GM21515 (cell line): ENCODE measurements around the gene HACD1.

Experiments used
- ATAC-seq: cut with Tn5 transposase; IDR thresholded peaks from one replicate; pipeline ENCODE4 v1.9.1; 2021; ENCODE audit not compliant: unreplicated experiment

HACD1 gene

DNA sequence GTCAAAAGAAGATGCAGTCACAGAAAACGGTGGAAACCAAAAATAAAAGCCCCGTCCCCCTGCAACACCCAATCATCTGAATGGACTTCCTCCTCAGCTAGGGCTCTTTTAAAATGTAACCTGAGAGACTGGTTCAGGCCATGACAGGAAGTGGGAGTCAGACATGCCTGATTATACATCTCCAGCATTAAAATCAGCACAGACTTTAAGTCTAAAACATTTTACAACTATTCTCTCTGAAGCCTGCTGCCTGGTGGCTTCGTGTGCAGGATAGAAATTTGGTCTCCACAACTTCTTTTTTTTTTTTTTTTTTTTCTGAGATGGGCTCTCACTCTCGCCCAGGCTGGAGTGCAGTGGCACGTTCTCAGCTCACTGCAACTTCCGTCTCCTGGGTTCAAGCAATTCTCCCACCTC is 30.3 kb downstream of the HACD1 start:
- no peak for ATAC-seq

DNA sequence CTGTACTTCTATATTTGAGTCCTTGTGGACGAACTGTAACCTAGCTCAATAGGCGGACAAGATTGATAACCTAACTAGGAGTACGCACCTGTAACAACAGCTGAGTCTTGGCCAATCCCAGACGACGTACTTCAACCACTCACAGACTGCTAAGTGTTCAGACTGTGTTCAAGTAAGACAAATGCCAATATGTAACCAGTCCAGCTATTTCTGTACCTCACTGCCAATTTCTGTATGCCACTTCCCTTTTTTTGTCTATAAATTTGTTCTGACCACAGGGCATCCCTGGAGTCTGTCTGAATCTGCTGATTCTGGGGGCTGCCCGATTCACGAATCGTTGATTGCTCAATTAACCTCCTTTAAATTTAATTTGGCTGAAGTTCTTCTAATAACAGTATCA is 32.2 kb downstream of the HACD1 start:
- ATAC-seq: peak; percentile 57

DNA sequence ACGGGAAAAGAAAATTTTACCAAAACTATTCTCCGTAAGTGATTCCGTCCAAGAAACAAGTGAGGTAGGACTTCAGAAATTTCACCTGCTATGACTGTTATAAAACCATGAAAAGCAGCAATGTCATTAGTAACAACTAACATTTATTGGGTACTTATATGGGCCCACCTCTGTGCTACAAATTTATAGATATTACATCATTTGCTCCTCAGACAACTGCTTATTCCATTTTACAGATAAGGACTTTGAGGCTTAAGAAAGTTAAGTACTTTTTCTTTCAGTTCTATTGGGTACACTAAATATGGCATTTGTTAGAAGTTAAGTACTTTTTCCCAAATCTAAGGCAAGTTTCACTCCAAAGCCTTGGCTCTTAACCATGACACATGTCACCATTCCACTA is 36.3 kb downstream of the HACD1 start:
- ATAC-seq: no peak

DNA sequence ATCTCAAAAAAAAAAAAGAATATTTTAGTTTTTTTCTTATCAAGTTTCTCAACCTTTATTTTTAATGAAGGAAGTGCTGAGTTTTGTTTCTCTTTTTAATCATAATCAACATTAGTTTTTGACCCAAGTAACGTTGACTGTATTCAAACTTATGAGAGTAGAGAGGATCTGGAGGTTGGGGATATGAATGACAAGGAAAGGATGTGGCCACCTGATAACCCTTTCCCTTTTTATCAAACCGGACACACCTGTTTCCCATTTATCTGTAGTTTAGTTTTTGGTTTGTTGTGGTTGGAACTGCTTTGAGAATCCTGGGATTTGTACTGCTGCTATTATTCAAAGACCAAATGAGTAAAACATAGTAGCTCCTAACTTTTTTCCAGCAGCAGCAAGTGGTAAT is 38.6 kb downstream of the HACD1 start:
- no peak for ATAC-seq

DNA sequence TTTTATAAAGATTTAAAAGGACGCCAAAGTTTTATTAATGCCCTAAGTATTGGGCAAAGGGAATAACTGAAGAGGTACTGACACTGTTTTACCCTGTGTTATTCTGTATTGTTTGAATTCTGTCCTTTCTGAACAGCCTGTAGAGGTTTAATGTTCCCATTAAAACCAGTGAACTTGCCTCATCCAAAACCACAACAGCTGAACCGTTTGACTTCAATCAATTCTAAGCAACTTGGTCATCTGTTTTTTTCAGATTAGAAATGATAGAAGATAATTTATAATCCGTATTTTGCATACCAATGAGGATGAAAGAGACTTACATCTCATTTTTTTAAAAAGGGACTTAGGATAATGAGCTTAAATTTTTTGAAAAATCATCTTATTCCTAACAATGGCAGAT is 40.4 kb downstream of the HACD1 start:
- no peak for ATAC-seq

DNA sequence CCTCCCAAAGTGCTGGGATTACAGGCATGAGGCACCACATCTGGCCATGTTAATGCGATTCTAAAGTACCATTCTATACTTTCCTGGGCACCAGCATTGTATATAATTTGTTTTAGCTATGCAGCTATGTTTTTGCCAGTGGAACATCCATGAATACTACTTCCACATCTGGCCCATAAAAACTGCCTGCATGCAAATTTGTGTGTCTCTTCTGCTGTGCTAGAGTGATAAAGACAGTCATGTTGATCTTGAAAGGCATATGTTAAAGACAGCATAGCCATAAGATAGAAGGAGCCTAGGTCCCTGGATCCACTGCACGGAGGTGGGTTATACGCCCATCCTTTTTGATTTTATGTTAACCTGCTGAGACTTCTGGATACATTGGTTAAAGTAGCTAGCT is 52.3 kb downstream of the HACD1 start:
- no peak for ATAC-seq

DNA sequence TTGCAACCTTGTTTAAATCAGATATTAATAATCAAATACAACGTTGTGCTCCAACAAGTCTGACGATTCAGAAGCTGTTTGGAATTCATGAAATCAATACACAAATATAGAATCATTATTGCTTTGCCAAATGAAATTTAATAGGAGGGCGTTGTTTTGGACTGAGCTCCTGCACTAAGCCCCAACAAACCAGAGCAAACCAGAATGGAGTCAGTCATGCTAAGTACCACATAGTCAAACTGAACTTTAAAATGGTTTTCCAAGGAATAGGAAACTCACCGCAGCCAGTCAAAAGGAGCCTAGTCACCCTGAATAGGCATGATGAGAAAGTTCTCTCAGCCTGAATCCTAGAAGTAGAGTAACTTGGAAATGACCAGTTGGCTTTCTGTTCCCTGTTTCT is 53.7 kb downstream of the HACD1 start:
- no peak for ATAC-seq

DNA sequence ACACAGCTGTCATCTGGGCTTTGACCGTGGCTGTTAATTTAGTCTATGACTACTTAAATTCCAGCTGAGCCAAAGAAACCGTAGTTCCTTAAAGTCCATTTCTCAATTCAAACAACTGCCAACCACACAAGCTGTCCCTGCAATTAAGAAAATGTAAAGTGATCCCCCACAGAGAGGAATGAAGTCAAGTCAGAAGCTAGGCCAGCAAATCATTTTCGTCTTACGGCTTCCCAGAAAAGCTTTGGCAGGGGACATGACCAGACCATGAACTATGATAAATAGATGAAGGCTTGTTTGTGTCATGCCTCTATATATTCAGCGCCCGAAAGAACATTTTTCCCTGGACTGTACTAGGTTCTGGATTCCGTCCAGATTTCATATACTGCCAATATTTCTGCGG is 54.6 kb downstream of the HACD1 start:
- no peak for ATAC-seq

DNA sequence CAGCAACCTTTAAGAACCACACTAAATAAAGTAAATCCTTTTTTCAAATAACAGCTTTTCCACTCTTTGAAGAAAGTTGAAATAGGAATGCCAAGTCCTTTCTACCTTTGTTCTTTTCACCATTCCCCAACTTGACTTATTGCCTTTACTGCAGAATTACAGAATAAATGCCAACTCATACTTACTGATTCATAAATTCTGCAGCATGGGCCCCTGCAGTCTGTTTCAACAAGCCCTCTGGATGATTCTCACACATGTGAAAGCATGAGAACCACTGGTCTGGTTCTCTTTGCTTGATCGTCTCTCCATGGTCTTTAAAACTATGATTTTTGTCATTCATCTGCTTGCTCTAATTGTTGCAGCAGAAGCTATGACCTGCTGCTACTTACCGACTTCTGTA is 56.1 kb downstream of the HACD1 start:
- ATAC-seq: no peak

DNA sequence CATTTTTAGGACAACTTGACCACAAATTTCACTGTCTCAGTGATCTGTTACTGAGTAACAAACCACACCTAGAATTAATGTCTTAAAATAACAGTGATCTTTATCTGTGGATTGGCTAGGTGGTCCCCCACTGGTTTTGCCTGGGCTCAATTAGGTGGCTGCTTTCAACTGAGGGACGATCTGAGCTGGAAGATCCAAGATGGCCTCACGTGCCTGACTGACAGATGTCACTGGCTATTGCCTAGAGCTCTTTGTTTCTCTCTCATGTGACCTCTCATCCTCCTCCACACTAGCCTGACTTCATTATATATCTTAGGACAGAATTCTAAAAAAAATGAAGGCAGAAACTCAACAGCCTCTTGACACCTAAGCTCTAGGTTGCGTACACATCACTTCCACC is 59.7 kb downstream of the HACD1 start:
- no peak for ATAC-seq

DNA sequence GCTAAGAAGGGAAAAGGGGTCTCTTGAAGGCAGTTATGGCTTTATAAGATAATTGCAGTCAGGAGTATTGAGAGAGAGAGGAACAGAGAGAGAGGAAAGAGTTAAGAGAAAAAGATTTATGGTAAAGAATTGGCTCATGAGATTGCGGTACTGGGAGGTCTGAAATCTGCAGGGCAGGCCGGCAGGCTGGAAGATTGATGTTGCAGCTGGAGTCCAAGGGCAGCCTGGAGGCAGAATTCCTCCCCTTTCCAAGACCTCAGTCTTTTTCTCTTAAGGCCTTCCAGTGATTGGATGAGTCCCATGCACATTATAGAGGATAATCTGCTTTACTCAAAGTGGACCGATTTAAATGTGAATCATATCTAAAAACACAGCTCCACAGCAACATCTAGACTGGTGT is 68.4 kb downstream of the HACD1 start:
- no peak for ATAC-seq

DNA sequence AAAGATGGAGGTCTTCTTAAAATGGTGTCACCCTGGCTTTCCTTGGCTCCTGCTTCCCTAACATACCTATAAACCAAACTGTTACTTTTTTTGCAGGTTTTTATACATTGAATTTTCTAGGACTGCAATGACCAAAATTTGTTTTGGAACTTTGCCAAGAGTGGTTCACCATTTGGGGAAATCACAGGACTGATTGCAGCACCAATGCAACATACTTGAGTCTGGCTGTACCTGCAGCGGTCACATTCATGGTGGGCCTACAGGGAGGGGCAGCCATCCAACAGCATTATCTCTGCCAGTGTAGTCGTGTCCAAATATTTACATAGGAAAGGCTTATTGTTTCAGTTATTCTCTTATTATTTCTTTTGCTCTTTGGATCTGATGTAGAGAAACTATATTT is 69.0 kb downstream of the HACD1 start:
- ATAC-seq: no peak

DNA sequence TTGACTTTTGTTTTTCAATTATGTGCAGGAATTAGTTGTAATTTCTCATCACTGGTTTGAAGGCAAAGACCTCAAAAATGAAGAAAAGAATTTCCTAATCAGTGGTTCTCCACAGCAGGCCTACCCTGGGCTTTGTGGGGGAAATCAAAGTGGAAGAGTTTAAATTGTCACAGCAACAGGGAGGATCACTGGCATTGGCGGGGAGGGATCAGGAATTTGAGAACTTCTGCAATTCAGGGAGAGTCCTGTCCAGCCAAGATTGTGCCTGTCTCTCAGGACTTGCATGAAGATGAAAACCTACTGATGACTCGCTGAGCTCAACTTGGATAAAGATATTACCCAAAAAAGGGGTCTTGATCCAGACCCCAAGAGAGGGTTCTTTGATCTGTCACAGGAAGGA is 70.1 kb downstream of the HACD1 start:
- ATAC-seq: no peak

DNA sequence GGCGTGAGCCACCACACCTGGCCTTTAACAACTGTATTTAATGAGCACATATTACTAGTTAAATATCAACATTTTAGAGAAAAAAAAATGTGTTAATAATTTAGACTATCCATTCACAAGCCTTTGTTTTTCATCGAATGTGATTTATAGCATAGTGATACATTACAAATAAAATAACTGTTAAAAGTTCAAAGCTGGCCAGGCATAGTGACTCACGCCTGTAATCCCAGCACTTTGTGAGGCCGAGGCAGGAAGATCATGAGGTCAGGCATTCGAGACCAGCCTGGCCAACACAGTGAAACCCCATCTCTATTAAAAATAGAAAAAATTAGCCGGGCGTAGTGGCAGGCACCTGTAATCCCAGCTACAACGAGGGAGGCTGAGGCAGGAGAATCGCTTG is 72.7 kb downstream of the HACD1 start:
- no peak for ATAC-seq
